ENCODE results near the gene ZNF536. TPM values are rescaled to one million over a fixed set of nuclear protein-coding genes. Genes with fewer than 3 reads are reported as not detected.

Gene ZNF536
- total RNA-seq, 4 donors from 2014 or later: 4.3 to 7.6 (median 5.5) TPM

DNA sequence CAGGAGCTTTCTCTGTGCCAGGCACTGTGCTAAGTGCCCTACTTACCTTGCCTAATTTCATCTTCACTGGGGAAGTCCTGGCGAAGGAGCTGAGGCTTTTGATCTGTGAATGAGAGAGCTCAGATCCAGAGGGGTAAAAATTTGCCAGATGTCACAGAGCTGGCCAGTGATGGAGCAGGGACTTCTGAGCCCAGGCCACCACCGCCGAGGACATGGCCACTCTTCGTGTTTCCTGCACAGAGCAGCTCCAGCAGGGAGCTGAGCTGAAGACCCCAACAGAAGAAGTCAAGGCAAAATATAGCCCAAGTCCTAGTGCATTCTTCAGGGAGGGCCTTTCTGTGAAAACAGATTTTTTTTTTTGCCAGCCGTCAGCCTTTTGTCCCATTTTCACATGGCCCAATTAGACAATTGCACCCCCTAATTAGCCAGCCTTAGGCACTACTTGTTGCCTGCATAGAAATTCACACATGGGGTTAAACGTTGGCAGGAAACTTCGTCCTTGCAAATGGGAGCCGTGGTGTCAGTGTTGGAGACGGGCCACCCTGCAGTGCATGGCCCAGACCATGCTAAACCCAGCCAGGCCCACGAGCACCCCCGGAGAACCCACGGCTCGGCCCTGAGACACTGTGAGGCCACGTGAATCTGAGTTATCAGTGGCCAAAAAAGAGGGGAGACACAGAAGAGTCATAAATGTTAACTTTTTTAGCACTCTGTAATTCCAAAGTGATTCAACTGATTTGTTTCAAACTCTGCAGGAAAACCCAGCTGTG lies 7.8 kb downstream of the ZNF536 start:
- 70% methylated on average over 4 of the region's 14 CpGs; no CpG with 5 or more reads in 1 of the 2 donors for WGBS, 2 donors (ENCODE audit: low coverage in 1 of 2)
- Histone ChIP-seq H3K36me3 (no peaks in the 10 kb centered on the region), H3K4me3 (no peak overlapping the region), H3K4me1 (peaks cover 0 to 4% (median 0%) of the 10 kb centered on the region in 3 donors), H3K27me3 (peaks cover 52% of the 10 kb centered on the region), H3K27ac (no peak overlapping the region), H3K9me3 (no peaks in the 10 kb centered on the region)
- no peak for TF ChIP-seq EP300 (IDR thresholded peaks at IDR 0.05)
- no peak for TF ChIP-seq POLR2A (IDR thresholded peaks at IDR 0.05)
- TF ChIP-seq POLR2AphosphoS5 (IDR thresholded peaks at IDR 0.05): no peak
- TF ChIP-seq, protein P1, sequence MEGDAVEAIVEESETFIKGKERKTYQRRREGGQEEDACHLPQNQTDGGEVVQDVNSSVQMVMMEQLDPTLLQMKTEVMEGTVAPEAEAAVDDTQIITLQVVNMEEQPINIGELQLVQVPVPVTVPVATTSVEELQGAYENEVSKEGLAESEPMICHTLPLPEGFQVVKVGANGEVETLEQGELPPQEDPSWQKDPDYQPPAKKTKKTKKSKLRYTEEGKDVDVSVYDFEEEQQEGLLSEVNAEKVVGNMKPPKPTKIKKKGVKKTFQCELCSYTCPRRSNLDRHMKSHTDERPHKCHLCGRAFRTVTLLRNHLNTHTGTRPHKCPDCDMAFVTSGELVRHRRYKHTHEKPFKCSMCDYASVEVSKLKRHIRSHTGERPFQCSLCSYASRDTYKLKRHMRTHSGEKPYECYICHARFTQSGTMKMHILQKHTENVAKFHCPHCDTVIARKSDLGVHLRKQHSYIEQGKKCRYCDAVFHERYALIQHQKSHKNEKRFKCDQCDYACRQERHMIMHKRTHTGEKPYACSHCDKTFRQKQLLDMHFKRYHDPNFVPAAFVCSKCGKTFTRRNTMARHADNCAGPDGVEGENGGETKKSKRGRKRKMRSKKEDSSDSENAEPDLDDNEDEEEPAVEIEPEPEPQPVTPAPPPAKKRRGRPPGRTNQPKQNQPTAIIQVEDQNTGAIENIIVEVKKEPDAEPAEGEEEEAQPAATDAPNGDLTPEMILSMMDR (IDR thresholded peaks at IDR 0.05): no peak
- ATAC-seq: no peak

- ATAC-seq: no peak
- WGBS, 2 donors (ENCODE audit: low coverage in 1 of 2): 67 to 77% methylated on average over 1 to 2 of the region's 4 CpGs
Measured at GRCh38 chr19:30381366-30381765, 9.2 kb downstream of the ZNF536 start.

DNA sequence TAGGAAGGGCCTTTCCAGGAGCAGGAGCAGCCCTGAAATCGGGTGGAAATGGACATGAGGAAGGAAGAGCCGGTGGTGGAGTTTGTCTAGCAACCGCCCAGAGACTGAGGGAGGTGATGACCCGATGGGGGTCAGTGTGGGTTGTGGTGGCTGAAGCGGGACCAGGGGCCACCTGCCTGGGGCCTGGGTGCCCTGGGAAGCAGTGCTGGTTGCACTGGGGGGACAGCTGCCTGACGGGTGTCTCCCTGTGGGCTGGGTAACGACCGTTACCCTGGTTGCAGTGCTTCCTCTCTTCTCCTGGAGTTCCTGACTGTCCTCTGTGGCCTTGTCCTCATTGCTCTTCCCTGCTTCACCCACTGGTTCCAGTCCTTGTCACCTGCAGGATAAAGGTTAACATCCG lies 13.0 kb downstream of the ZNF536 start:
- no peak for ATAC-seq
- TF ChIP-seq, protein P1 (IDR thresholded peaks at IDR 0.05): no peak
- no peak for TF ChIP-seq EP300 (IDR thresholded peaks at IDR 0.05)
- no peak for TF ChIP-seq POLR2AphosphoS5 (IDR thresholded peaks at IDR 0.05)
- TF ChIP-seq POLR2A (IDR thresholded peaks at IDR 0.05): no peak
- Histone ChIP-seq H3K27me3 (peaks cover 45% of the 10 kb centered on the region), H3K36me3 (no peaks in the 10 kb centered on the region), H3K4me3 (no peak overlapping the region), H3K4me1 (no peaks in the 10 kb centered on the region), H3K9me3 (no peaks in the 10 kb centered on the region), H3K27ac (no peak overlapping the region)
- 68 to 83% methylated on average over 3 of the region's 9 CpGs for WGBS, 2 donors (ENCODE audit: low coverage in 1 of 2)

More at GRCh38 chr19:30381366-30381765, 9.2 kb downstream of the ZNF536 start:
- no peaks in the 10 kb centered on the region for H3K9me3 ChIP-seq
- peaks cover 50% of the 10 kb centered on the region for H3K27me3 ChIP-seq
- no peak for TF ChIP-seq EP300 (IDR thresholded peaks at IDR 0.05)
- no peak for TF ChIP-seq POLR2AphosphoS5 (IDR thresholded peaks at IDR 0.05)
- TF ChIP-seq, protein P1 (IDR thresholded peaks at IDR 0.05): no peak
- TF ChIP-seq POLR2A (IDR thresholded peaks at IDR 0.05): no peak
- H3K27ac ChIP-seq: no peak overlapping the region
- no peaks in the 10 kb centered on the region for H3K4me1 ChIP-seq
- no peak overlapping the region for H3K4me3 ChIP-seq
- no peaks in the 10 kb centered on the region for H3K36me3 ChIP-seq

GRCh38 chr19:30385666-30386065 lies 13.5 kb downstream of the ZNF536 start:
- no peaks in the 10 kb centered on the region for H3K9me3 ChIP-seq
- TF ChIP-seq EP300 (IDR thresholded peaks at IDR 0.05) (no peak), POLR2A (IDR thresholded peaks at IDR 0.05) (no peak), POLR2AphosphoS5 (IDR thresholded peaks at IDR 0.05) (no peak)
- TF ChIP-seq, protein P1 (IDR thresholded peaks at IDR 0.05): no peak
- H3K27me3 ChIP-seq: peaks cover 42% of the 10 kb centered on the region
- H3K27ac ChIP-seq: no peak overlapping the region
- no peaks in the 10 kb centered on the region for H3K36me3 ChIP-seq
- 93 to 98% methylated on average over 3 to 4 of the region's 5 CpGs for WGBS, 2 donors (ENCODE audit: low coverage in 1 of 2)
- H3K4me1 ChIP-seq: no peaks in the 10 kb centered on the region
- ATAC-seq: no peak
- H3K4me3 ChIP-seq: no peak overlapping the region
